Activated CD8-positive, alpha-beta memory T cell treated with anti-CD3 and anti-CD28 coated beads for 1 hour (primary cell): Measurements from ENCODE around the gene DCD.
A peak's percentile ranks its signal among the peaks of the same experiment; 100 is the strongest.

Source experiments
- DNase-seq, 2 donors: peaks; one replicate each; pipeline ENCODE4 v3.0.0-alpha.2; 2020; ENCODE audit warnings: low read depth in 1 of 2; ENCODE audit errors: extremely low read depth in 1 of 2

The DCD gene

GRCh38 chr12:54608769-54609168 is 39.4 kb downstream of the DCD start:
- DNase-seq: no peak

GRCh38 chr12:54608156-54608555 is 40.0 kb downstream of the DCD start:
- no peak for DNase-seq

GRCh38 chr12:54606556-54606955 is 41.6 kb downstream of the DCD start:
- DNase-seq: no peak

GRCh38 chr12:54605138-54605970 is 42.8 kb downstream of the DCD start:
- DNase-seq: no peak

GRCh38 chr12:54604436-54604835 is 43.7 kb downstream of the DCD start:
- DNase-seq: no peak

- DNase-seq: no peak
Measured at GRCh38 chr12:54603872-54604271, 44.3 kb downstream of the DCD start.

- DNase-seq: peak in 1 of 2 donors; percentile 37
Measured at GRCh38 chr12:54603173-54603814, 44.9 kb downstream of the DCD start.

- DNase-seq: no peak
Measured at GRCh38 chr12:54602661-54603060, 45.5 kb downstream of the DCD start.

GRCh38 chr12:54601841-54602240 is 46.3 kb downstream of the DCD start:
- DNase-seq: no peak

- DNase-seq: no peak
Measured at GRCh38 chr12:54598970-54599369, 49.2 kb downstream of the DCD start.

GRCh38 chr12:54596526-54596946 is 51.6 kb downstream of the DCD start:
- DNase-seq: peak in 1 of 2 donors; percentile 34

GRCh38 chr12:54595471-54595870 is 52.7 kb downstream of the DCD start:
- DNase-seq: no peak
